NOMO-1 (cell line): Measurements from ENCODE around the gene GAGE10.
"Not testable (repeated sequence)": the region's sequence is repeated elsewhere in the genome, so short reads cannot be mapped to it uniquely, and the experiment has no call there.

Experiments used
- DNase-seq, 2 experiments: peaks; one replicate each; lab custom pipeline; 2025; ENCODE audit not compliant: unreplicated experiment in 2 of 2; lab: John Stamatoyannopoulos, UW

The GAGE10 gene

DNA sequence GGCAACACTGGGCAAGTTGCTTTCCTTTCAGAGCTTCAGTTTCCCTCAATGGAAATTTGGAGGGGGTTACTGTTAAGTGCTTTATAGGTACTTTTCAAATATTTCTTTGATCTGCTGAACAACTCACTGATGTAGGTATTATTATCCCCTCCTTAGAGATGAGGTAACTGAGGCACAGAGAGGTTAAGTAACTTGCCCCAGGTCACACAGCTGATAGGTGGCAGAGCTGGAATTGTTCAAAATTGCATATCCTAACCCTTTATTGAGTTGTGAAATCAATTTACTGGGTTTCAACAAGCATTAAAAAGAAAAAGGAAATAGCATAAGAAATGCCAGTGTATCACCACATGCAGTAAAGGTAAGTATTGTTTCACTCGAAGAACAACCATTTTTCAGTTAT, 27.2 kb upstream of the GAGE10 start:
- no peak for DNase-seq

DNA sequence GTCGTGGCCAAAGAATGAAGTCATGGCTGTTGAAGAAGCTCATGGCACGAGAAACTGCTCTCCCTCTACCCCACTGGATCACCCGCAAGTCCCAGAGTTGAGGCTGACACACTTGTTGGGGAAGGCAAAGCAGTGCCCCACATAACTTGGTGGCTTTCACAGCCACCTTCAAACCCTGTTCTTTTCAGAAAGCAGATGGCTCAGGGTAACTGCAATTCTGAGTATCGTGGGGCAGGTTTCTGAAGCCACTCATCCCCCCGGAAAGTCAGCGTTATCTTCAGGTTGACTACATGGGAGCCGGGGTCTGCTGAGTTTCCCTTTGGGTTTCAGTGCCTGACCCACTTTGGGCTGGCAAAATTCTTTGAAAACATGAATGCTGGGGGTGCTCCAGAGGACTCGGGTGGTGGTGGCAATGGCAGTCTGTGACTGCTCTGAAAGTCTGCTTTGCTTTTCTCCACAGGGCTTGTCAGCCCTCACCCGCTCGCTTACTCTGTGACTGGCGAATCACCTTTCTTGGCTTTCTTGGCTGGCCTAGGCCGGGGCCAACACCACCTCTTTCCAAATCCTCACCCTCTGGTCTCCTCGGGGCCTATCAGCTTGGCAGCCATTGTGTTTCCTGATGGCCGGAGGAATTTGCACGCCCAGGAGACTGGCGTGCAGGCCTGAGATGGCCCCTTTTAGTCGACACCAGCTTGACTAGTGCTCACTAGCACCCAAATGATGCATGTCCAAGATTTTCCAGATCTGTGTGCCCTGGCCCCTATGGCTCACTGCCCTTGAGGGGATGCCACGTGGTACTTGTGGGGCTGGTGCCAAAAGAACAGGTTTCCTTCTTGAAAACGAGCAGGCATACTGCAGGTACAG, 26.5 kb upstream of the GAGE10 start:
- no peak for DNase-seq

DNA sequence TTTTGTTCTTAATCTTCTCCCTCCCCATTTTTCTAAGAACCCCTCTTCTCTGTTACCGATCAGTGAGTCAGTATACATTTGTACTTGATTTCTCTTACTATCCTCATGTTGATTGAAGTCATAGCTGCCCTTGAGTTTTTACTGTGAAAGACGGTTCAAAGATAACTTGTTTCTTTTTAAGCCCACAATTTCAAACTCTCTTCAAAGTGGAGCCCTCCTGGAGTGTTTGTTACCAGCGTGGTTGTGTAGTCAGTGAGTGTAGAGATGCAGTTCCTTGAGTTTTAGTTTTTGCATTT, 26.0 kb upstream of the GAGE10 start:
- DNase-seq, result no peak

DNA sequence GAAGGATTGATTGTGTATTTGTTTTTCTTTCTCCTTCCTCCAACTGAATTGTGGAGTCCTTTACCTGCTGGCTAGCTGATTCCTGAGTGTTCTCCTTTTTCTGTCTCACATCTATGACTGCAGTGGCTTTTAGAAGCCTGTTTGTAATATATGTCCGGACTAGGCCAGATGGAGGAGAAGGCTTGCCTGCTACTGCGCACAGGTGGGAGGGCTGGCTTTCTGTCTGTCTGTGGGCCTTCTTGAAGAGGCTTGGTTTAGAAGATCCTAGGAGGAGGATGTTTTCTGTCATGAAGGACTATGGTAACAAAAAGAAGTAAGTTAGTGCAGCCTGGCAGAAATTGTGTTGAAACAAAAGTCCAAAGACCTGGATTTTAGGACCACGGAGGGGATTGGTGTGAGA, 25.4 kb upstream of the GAGE10 start:
- no peak for DNase-seq

DNA sequence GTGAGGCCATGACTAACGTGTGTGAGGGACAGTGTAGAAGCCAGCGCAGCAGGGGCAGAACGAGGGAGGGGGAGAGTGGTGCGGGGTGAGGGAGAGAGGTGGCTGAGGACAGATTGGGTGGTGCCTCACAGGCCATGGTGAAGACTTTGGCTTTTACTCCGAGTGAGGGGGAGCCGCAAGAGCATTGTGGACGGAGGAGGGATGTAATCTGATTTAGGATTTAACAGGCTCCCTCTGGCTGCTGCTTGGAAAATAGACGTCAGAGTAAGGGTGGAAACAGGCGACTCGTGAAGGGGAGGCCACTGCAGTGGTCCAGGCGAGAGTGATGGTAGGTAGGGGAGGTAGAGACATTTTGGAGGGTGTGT, 20.8 kb upstream of the GAGE10 start:
- no peak for DNase-seq

DNA sequence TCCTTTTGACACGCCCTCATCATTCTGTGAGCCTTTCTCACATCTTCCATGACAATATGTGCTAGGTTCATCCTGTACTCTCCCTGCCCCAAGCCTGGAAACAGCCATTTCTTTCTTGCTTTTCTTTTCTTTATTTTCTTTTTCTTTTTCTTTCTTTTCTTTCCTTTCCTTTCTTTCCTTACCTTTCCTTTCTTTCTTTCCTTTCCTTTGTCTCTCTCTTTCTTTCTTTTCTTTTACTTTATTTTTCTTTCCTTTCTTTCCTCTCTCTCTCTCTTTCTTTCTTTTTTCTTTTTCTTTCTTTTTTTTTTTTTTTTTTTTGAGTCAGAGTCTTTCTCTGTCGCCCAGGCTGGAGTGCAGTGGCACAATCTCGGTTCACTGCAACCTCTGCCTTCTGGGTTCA, 19.2 kb upstream of the GAGE10 start:
- DNase-seq, result no peak

DNA sequence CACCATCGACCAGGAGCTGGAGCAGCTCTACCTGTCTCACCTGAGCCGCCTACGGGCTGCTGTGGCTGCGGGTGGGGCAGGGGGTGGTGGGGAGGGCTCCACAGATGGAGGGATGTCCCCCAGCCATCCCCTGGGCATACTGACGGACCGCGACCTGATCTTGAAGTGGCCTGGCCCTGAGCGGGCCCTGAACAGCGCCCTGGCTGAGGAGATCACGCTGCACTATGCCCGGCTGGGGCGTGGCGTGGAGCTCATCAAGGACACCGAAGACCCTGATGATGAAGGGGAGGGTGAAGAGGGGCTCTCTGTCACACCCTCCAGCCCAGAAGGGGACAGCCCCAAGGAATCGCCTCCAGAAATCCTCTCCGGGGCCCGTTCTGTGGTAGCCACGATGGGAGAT, 17.3 kb upstream of the GAGE10 start:
- DNase-seq, result no peak

DNA sequence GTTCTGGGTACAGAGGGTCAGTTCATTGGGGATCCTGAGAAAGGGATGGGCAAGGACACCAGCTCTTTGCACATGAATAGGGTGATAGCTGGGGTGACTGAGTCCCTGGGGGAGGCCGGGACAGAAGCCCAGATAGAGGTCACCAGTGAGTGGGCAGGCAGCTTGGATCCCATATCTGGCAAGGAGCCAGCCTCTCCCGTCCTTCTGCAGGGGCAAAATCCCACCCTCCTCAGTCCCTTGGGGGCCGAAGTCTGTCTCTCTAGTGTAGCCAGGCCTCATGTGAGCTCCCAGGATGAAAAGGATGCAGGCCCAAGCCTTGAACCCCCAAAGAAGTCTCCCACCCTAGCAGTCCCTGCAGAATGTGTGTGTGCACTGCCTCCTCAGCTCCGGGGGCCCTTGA, 16.9 kb upstream of the GAGE10 start:
- no peak for DNase-seq

DNA sequence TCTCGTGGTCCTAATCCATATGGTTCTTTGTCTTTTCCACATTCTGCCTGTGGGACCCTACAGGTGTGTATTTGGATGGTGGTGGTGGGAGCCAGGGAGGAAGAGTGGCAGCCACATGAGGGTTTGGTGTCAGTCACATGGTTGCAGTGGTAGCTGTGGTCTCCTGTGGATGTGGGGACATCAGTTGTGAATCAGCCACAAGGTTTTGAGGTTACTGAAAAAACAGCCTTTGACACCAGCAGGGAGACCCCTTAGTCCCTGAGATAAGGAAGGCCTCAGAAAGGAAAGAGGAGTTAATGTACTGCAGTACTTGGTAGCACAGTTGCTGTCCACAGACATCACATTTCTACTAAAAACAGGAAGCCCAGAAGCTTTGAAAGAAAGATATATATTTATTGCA, 15.8 kb upstream of the GAGE10 start:
- DNase-seq, result no peak

DNA sequence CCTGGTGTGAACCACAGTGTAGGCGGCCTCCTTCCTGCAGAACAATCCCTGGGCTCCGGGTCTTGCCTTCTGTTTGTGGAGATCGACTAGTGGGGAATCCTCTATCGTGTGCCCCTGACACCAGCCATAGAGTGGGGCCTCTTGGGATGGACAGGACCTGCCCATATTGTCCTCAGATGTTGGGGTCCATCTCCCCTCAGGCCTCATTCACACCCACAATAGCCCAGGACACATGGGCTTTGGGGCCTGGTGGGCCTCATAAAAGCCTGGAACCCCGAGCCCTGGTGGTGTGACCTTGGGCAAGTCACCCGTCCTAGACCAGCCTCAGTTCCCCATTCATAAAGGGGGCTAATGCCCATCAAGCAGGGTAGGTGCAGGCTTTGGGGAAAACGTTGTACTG, 13.2 kb upstream of the GAGE10 start:
- DNase-seq, result no peak

DNA sequence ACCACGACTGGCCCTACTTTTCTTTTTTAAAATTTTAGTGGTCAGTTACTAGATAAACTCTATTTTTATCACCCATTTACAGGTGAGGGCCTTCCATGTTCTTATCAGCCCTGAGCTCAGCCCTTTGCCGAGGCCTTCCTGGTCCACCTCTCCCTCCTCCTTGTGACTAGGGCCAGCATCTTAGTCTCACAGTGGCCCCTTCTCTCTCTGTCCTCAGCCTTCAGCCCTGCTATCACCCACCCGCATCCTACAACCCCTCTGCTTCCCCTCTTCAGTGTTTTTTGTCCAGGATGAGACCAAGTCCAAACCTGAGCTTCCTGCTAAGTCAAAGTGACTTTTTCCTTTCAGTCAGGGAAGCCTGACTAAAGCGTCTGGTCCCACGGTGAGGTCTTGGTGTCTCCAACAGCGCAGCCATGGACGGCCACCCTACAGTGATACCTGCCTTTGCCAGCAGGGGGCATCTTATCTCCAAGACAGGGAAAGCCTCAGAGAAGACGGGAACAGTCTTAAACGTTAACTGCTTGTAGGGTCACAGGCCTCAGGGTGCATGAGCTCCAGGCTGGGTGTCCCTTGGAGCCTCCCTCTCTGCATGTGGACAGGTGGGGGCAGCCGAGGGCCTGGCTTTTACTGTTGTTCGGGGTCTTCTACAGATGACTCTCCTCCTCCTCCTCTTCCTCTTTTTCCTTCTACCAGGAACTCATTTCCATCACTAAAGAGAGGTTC, 11.7 kb upstream of the GAGE10 start:
- peak; percentile 7 to 21 for DNase-seq

DNA sequence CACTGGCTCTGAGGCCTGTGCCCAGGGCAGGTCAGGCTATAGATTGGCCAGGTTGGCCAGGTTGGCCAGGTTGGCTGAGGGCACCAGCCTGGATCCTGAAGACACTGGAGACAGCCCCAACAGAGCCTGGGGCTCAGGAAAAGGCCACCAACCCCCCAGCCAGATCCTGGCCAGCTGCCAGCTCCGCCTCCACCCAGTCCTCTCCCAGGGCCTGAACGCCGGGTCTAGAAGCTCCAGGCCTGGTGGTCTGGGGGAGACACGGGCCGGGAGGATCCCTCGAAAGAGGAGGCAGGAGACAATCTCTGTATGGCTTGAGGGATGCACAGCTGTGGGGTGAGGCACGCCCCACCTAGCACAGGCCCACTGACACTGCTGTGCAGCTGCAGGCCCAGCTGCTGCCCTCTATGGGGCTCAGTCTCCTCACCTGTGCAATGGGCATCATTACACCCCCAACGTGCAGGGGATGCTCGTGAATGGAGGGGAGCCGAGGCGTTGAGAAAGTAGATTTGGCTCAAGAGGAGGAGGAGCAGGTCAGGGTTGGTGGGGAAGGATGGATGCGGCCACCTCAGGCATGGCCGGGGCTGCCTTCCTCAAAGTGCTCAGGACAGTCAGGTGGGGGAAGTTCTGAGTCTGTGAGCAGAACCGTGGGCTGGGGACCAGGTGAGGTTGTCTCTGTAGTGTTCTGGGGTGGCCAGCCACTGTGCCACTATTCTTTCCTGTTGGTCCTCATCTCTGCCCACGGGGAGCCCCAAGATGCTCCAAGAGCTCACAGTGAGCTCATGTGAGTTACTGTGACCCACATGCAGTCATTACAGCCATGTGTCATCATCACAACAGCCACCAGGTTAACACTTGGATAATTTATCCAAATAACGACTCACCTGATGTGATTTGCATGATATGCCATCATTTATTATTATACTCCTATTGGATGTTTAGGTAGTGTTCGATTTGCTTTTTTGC, 10.8 kb upstream of the GAGE10 start:
- DNase-seq, result no peak

DNA sequence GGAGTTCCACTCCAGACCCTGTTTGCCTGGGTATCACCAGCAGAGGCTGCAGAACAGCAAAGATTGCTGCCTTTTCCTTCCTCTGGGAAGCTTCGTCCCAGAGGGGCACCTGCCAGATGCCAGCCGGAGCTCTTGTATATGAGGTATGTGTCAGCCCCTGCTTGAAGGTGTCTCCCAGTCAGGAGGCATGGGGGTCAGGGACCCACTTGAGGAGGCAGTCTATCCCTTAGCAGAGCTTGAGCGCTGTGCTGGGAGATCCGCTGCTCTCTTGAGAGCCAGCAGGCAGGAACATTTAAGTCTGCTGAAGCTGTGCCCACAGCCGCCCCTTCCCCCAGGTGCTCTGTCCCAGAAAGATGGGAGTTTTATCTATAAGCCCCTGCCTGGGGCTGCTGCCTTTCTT, 4.2 kb upstream of the GAGE10 start:
- DNase-seq, result not testable (repeated sequence)

DNA sequence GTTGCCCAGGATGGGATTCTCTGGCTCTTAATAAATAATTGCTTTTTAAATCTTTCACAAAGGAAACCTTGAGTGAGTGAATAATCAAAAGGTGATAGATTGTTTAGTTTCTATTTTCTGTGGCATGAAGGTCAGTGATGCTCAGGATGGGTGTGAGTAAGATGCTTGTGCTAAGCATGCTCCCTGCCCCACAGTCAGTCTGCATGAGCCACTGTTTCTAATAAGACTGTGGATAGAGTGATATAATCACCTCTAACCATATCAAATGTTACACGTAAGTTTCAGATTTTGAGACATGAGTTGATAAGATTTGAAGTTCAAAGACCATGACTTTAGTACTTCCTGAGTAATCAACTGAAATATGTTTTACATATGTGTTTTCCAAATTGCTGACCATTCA, 2.7 kb upstream of the GAGE10 start:
- DNase-seq, result no peak

DNA sequence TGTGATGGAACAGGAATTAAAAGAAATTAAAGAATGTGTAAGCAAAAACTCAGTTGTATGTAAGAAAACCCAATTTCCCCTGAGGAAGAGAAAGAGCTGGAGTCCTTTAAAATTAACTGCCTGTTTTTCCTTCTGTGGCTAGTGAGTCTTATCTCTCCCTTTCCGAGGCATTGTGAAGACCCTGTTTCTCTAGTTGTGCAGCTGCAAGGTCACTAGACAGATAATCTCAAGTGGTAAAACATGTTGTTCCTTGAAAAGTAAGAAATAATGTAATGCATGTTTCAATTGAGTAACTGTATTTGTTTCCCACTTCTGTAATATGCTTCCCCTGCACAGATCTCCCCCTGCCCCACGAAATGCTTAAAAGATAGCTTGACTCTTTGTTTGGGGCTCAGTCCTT, 4.3 kb downstream of the GAGE10 start:
- DNase-seq, result not testable (repeated sequence)

DNA sequence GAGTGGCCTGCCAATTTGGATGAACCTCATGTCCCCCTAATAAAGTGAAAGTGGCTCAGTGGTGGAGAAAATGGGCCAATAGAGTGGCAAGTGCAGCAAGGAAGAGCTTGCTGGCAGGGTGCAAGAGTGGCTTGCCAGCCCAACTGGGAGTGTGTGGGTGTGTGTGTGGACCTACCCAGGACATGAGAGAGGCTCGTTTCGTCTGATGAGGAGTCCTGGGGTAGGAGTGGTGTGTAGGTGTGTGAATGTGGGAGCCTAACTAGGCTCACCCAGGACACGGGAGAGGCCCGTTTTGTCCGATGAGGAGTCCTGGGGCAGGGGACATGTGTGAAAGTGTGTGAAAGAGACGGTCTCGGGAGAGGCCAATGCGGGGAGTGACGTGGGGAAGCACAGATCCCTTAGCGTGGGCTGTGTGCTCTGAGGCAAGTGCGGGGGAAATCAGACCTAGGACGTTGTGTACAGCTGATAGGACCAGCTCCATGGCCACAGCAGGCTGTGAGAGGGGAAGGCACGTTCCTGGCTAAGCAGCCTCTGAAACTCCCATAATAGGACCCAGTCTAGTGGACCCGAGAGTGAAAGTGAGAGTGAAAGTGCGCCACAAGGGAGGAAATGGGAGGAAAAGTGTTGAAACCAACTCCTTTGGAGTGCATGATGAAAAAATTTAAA, 5.3 kb downstream of the GAGE10 start:
- DNase-seq, result peak; percentile 41 to 46

DNA sequence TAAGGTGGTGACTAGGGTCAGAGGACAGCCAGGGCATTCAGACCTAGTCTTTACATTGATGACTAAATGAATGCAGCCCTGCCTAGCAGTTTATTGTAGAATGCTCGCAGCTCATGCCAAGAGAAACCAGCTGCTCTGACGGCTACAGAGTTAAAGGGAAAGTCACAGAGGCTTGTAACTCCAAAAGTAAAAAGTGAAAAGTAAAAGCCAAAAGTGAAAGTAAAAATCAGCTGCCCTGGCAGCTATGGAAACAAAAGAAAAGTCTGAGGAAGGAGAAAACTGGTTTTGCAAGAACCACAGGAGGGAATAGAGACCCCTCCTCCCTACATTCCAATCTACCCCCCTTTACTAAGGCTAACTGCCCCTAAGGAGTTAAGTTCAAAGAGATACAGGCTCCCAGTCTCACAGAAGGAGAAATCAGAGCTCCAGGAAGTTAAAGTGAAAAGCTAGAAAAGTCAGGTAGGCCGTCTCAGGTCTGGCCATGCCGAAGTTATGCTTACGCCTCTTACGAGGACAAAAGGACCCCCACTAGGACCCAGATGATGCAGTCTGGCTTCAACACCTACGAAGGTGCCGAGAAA, 6.0 kb downstream of the GAGE10 start:
- DNase-seq, result peak in 1 of 2 experiments; percentile 45

DNA sequence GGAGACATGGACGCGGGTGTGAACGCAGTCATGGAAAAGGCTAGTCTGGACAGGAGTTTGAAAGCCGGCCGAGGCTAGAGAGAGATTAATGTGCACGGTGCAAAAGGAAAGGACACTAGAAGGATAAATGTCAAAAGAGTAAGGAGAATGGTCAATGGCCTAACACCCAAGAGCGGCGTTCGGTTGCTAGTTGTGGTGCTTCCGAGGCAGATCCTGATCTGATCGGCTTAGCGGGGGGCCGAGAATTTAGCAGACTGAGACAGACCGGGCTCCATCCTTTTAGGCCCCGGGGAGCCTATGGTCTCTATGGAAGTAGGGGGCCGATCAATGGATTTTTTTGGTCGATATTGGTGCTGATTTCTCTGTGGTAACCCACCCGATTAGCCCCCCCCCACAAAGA, 6.9 kb downstream of the GAGE10 start:
- DNase-seq, result no peak

DNA sequence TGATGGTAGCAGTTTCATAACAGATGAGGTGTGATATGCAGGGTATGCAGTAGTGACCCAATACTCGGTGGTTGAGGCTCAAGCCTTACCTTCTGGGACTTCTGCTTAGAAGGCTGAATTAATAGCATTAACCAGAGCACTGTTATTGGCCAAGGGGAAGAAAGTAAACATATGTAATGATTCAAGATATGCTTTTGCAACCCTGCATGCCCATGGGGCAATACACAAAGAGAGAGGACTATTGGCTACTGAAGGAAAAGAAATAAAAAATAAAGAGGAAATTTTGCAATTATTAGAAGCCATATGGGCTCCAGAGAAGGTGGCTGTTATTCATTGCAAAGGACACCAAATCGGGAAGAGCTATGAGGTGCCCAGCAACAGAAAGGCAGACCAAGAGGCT, 8.7 kb downstream of the GAGE10 start:
- peak; percentile 23 to 37 for DNase-seq

DNA sequence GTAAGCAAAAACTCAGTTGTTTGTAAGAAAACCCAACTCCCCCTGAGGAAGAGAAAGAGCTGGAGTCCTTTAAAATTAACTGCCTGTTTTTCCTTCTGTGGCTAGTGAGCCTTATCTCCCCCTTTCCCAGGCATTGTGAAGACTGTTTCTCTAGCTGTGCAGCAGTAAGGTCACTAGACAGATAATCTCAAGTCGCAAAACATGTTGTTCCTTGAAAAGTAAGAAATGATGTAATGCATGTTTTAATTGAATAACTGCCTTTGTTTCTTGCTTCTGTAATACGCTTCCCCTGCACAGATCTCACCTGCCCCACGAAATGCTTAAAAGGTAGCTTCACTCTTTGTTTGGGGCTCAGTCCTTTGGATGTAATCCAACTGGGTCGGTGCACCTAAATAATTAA, 12.6 kb downstream of the GAGE10 start:
- DNase-seq, result no peak
